T-helper 1 cell treated with Interleukin-12 subunit alpha and Interleukin-12 subunit beta and Interleukin-4 antibody, amounts not matched to agents 30 μg/mL and 1 μg/mL, for 36 hours (primary cell): Measurements from ENCODE around the gene MSH3.

Experiments used
- H3K27ac Mint-ChIP-seq: one replicate; pipeline ENCODE4 v1.8.0; 2021; ENCODE audit warnings: mild to moderate bottlenecking, mixed read lengths
- H3K27me3 Mint-ChIP-seq: one replicate; pipeline ENCODE4 v1.8.0; 2021; ENCODE audit warnings: low read depth, mixed read lengths
- H3K36me3 Mint-ChIP-seq: one replicate; pipeline ENCODE4 v1.8.0; 2021; ENCODE audit warnings: low read depth, mixed read lengths
- H3K4me1 Mint-ChIP-seq: one replicate; pipeline ENCODE4 v1.8.0; 2021; ENCODE audit warnings: low read depth, mixed read lengths
- H3K4me3 Mint-ChIP-seq: one replicate; pipeline ENCODE4 v1.8.0; 2021; ENCODE audit warnings: mild to moderate bottlenecking, moderate library complexity, mixed read lengths
- H3K9me3 Mint-ChIP-seq: one replicate; pipeline ENCODE4 v1.8.0; 2021; ENCODE audit warnings: mixed read lengths

MSH3 gene

DNA sequence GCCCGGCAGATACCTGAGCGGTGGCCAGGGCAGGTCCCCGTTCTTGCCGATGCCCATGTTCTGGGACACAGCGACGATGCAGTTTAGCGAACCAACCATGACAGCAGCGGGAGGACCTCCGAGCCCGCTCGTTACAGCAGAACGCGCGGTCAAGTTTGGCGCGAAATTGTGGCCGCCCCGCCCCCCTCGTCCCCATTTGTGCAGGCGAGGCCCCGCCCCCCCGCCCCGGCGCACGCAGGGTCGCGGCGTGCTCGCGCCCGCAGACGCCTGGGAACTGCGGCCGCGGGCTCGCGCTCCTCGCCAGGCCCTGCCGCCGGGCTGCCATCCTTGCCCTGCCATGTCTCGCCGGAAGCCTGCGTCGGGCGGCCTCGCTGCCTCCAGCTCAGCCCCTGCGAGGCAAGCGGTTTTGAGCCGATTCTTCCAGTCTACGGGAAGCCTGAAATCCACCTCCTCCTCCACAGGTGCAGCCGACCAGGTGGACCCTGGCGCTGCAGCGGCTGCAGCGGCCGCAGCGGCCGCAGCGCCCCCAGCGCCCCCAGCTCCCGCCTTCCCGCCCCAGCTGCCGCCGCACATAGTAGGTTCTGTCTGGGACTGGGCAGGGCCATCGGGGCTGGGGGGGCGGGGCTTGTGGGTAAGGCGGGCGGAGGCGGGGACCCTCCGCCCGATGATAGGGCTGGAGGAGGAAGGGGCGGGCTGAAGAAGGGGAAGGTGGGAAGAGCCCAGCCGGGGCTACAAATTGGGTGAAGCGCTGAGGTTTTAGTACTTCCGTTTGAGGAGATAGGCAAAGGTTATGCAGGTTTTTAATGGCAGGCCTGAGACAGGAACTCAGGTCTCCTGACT, at the start of gene MSH3, which contains the start of gene DHFR:
TSS of gene MSH3 (plus strand) at position 262 of the 840 bp plus-strand sequence. CDS start at position 338, 76 bp downstream.
TSS of gene DHFR (minus strand) at position 593 of the 840 bp plus-strand sequence. CDS start at position 99, 494 bp downstream.
- Mint-ChIP-seq H3K4me1 (peaks cover 25% of the 10 kb centered on the region), H3K27me3 (no peaks in the 10 kb centered on the region)

DNA sequence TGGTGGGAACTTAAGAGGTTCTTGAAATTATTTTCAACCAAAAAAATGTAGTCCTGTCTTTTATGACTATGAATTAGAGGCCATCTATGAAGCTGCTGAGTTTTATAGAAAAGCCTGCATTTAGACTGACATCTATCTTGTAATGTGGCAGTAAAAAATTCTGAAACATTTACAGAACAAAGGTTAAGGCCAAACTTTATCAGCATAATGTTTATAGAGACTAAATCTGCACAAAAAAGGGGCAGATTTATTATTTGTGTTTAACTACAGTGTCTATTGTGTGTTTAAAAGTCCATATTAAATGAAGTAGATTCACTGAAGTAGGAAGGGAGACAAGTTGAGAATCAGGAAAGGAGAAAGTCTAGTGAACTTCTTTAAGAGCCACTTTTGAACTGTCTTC, 47.1 kb upstream of the MSH3 start:
- Mint-ChIP-seq H3K4me1 (peaks cover 2% of the 10 kb centered on the region), H3K27me3 (peaks cover 3% of the 10 kb centered on the region), H3K9me3 (peaks cover 12% of the 10 kb centered on the region), H3K4me3 (no peak overlapping the region), H3K27ac (no peak overlapping the region), H3K36me3 (peaks cover 2% of the 10 kb centered on the region)

More for the DNA sequence above, at the start of gene MSH3, which contains the start of gene DHFR:
- peak within 1 kb of the TSS; percentile 95 for H3K4me3 Mint-ChIP-seq
- H3K36me3 Mint-ChIP-seq, result peaks cover 29% of the 10 kb centered on the region
- peak within 1 kb of the TSS; percentile 95 for H3K27ac Mint-ChIP-seq
- H3K9me3 Mint-ChIP-seq, result no peaks in the 10 kb centered on the region

DNA sequence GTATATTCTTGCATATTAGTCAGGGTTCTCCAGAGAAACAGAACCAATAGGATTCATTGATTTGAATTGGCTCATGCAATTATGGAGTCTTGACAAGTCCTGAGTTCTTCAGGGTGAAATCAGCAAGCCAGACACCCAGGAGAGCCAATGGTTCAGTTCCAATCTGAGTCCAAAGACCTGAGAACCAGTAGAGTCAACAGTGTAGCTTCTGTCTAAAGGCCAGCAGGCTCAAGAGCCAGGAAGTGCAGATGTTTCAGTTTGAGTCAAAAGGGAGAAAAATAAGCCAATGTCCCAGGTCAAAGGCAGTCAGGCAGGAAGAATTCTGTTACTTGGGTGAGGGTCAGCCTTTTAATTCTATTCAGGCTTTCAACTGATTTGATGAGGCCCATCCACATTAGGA, 46.6 kb upstream of the MSH3 start:
- H3K4me1 Mint-ChIP-seq, result peaks cover 2% of the 10 kb centered on the region
- no peak overlapping the region for H3K4me3 Mint-ChIP-seq
- no peak overlapping the region for H3K27ac Mint-ChIP-seq
- peaks cover 2% of the 10 kb centered on the region for H3K36me3 Mint-ChIP-seq
- H3K27me3 Mint-ChIP-seq, result peaks cover 3% of the 10 kb centered on the region
- H3K9me3 Mint-ChIP-seq, result peaks cover 12% of the 10 kb centered on the region

DNA sequence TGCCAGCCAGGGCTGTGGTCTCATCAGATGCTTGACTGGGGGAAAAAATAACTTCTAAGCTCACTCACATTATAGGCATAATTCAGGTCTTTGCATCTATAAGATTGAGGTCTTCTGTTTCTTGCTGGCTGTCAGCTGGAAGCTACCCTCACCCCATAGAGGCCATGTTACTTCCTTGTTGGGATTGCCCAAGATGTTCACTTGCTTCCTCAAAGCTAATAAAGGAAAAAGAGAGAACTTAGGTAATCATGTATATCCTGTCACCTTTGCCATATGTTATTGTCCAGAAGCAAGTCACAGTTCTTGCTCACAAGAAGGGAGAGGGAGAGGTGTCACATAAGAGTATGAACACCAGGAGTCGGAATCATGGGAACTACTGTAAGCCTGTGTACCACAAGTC, 45.7 kb upstream of the MSH3 start:
- Mint-ChIP-seq H3K4me3 (no peak overlapping the region), H3K9me3 (peaks cover 12% of the 10 kb centered on the region), H3K27me3 (no peaks in the 10 kb centered on the region), H3K36me3 (peaks cover 2% of the 10 kb centered on the region), H3K27ac (no peak overlapping the region), H3K4me1 (peaks cover 2% of the 10 kb centered on the region)

GRCh38 chr5:80609692-80610091, 44.8 kb upstream of the MSH3 start:
- Mint-ChIP-seq H3K27me3 (no peaks in the 10 kb centered on the region), H3K9me3 (peaks cover 12% of the 10 kb centered on the region)

DNA sequence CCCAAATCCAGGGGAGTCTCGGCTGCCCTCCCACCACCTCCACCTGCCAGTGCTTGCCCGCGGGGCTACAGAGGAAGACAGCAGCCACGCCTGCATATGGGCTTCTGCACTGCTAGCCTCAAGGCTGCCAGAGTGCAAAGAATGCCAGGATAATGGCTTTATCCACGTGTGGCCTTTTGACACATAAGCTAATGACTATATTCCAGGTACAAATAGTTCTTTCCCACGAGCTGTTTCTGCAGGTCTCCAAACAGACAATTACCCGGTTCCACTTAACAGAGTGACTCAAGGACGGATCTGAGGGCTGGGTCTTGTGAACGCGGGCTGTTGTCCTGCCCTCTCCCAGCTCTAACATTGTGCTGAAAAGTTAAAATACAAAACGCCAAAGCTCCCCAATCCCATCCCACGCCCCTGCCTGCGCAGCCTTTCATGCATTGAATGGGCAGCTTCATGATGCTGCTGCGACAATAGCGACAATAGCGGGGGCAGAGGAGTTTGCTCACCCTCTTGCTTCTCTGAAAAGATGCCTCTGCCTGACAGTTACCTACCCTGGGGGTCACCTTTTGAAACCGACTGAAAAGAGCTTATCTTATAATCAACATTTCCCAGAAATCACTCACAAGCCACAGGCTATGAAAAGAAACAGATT, 39.1 kb upstream of the MSH3 start:
- Mint-ChIP-seq H3K4me3 (no peak overlapping the region), H3K27ac (no peak overlapping the region), H3K36me3 (peaks cover 9% of the 10 kb centered on the region), H3K27me3 (no peaks in the 10 kb centered on the region), H3K4me1 (no peaks in the 10 kb centered on the region), H3K9me3 (peaks cover 8% of the 10 kb centered on the region)

More at GRCh38 chr5:80609692-80610091, 44.8 kb upstream of the MSH3 start:
- H3K36me3 Mint-ChIP-seq, result peaks cover 2% of the 10 kb centered on the region
- H3K4me1 Mint-ChIP-seq, result peaks cover 2% of the 10 kb centered on the region
- H3K4me3 Mint-ChIP-seq, result no peak overlapping the region
- H3K27ac Mint-ChIP-seq, result no peak overlapping the region

GRCh38 chr5:80618438-80618837, 36.0 kb upstream of the MSH3 start:
- no peaks in the 10 kb centered on the region for H3K4me1 Mint-ChIP-seq
- peaks cover 27% of the 10 kb centered on the region for H3K36me3 Mint-ChIP-seq
- no peaks in the 10 kb centered on the region for H3K27me3 Mint-ChIP-seq
- no peak overlapping the region for H3K27ac Mint-ChIP-seq
- H3K9me3 Mint-ChIP-seq, result no peaks in the 10 kb centered on the region
- H3K4me3 Mint-ChIP-seq, result no peak overlapping the region

- H3K4me1 Mint-ChIP-seq, result no peaks in the 10 kb centered on the region
- peaks cover 27% of the 10 kb centered on the region for H3K36me3 Mint-ChIP-seq
- no peak overlapping the region for H3K4me3 Mint-ChIP-seq
- no peaks in the 10 kb centered on the region for H3K27me3 Mint-ChIP-seq
- no peaks in the 10 kb centered on the region for H3K9me3 Mint-ChIP-seq
- H3K27ac Mint-ChIP-seq, result no peak overlapping the region
These were observed 35.4 kb upstream of the MSH3 start for GRCh38 chr5:80619086-80619485.

GRCh38 chr5:80620211-80620610, 34.2 kb upstream of the MSH3 start:
- no peaks in the 10 kb centered on the region for H3K27me3 Mint-ChIP-seq
- H3K9me3 Mint-ChIP-seq, result no peaks in the 10 kb centered on the region
- H3K4me1 Mint-ChIP-seq, result no peaks in the 10 kb centered on the region
- peaks cover 28% of the 10 kb centered on the region for H3K36me3 Mint-ChIP-seq
- no peak overlapping the region for H3K27ac Mint-ChIP-seq
- no peak overlapping the region for H3K4me3 Mint-ChIP-seq

GRCh38 chr5:80622756-80623155, 31.7 kb upstream of the MSH3 start:
- peaks cover 32% of the 10 kb centered on the region for H3K36me3 Mint-ChIP-seq
- no peaks in the 10 kb centered on the region for H3K4me1 Mint-ChIP-seq
- no peaks in the 10 kb centered on the region for H3K9me3 Mint-ChIP-seq
- no peak overlapping the region for H3K4me3 Mint-ChIP-seq
- H3K27me3 Mint-ChIP-seq, result no peaks in the 10 kb centered on the region
- no peak overlapping the region for H3K27ac Mint-ChIP-seq

DNA sequence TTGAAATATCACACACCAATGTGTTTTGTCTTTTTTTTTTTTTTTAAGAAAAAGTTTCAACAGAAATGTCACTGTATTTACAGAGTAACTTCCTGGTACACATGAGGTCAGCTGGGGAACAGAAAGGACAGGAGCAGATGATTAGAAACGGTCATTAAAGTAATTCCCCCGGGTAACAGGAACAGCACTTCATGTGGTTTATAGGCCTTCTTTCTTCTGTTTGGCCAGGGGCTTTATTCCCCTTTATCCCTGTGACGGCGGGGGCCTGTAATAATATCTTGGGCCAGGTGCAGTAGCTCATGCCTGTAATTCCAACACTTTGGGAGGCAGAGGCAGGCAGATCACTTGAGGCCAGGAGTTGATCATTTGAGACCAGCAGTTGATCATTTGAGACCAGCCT, 30.5 kb upstream of the MSH3 start:
- Mint-ChIP-seq H3K36me3 (peaks cover 28% of the 10 kb centered on the region), H3K27ac (no peak overlapping the region), H3K4me3 (no peak overlapping the region), H3K4me1 (no peaks in the 10 kb centered on the region), H3K9me3 (no peaks in the 10 kb centered on the region), H3K27me3 (no peaks in the 10 kb centered on the region)

GRCh38 chr5:80625230-80625629, 29.2 kb upstream of the MSH3 start:
- Mint-ChIP-seq H3K4me3 (no peak overlapping the region), H3K27me3 (no peaks in the 10 kb centered on the region), H3K4me1 (no peaks in the 10 kb centered on the region), H3K36me3 (peaks cover 31% of the 10 kb centered on the region), H3K27ac (no peak overlapping the region), H3K9me3 (no peaks in the 10 kb centered on the region)

- no peaks in the 10 kb centered on the region for H3K27me3 Mint-ChIP-seq
- peaks cover 29% of the 10 kb centered on the region for H3K36me3 Mint-ChIP-seq
- H3K4me3 Mint-ChIP-seq, result no peak overlapping the region
- no peaks in the 10 kb centered on the region for H3K9me3 Mint-ChIP-seq
- no peak overlapping the region for H3K27ac Mint-ChIP-seq
- no peaks in the 10 kb centered on the region for H3K4me1 Mint-ChIP-seq
These were observed 25.2 kb upstream of the MSH3 start for GRCh38 chr5:80629281-80629680.

GRCh38 chr5:80631278-80632259, 22.9 kb upstream of the MSH3 start:
- H3K4me1 Mint-ChIP-seq, result no peaks in the 10 kb centered on the region
- peaks cover 26% of the 10 kb centered on the region for H3K36me3 Mint-ChIP-seq

More at GRCh38 chr5:80631278-80632259, 22.9 kb upstream of the MSH3 start:
- H3K9me3 Mint-ChIP-seq, result no peaks in the 10 kb centered on the region
- no peak overlapping the region for H3K27ac Mint-ChIP-seq
- no peak overlapping the region for H3K4me3 Mint-ChIP-seq
- no peaks in the 10 kb centered on the region for H3K27me3 Mint-ChIP-seq
